ENCODE results near the gene PRUNE2. TPM values are rescaled to one million over a fixed set of nuclear protein-coding genes. Genes with fewer than 3 reads are reported as not detected.

PRUNE2 gene
- total and polyA plus RNA-seq, 9 of the 15 experiments (the other 6 are each of a cell fraction or from before 2014, with no cell fraction given), result 0.05 to 0.45 (median 0.18) TPM; not detected in 1

DNA sequence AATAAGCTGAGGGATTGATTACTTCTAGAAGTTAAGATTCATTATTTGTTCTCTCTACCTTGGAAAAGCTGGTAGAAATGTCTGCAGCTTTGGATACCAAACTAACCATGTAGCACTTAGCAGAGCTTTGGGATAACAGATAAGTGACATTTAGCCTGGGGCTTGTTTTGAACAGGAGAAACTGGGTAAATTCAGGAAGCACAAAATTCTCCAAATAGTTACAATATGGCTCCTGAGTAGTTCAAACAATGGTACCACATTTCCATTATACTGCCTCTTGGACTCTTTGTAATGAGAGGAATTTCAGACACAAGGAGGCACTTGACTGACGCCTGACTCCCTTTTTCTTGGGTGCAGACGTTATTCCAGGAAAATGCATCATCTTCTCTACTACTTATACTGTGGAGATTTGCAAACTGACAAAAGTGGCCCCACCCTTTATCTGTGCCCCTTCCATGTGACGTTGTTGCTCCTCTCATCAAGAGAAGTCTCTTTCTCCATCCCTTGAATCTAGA, 22.5 kb downstream of the PRUNE2 start (continued):
- TF ChIP-seq, protein P1, sequence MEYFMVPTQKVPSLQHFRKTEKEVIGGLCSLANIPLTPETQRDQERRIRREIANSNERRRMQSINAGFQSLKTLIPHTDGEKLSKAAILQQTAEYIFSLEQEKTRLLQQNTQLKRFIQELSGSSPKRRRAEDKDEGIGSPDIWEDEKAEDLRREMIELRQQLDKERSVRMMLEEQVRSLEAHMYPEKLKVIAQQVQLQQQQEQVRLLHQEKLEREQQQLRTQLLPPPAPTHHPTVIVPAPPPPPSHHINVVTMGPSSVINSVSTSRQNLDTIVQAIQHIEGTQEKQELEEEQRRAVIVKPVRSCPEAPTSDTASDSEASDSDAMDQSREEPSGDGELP (CRISPR knock-in tag; IDR thresholded peaks at IDR 0.05; ENCODE audit: borderline replicate concordance), result no peak
- no peak for TF ChIP-seq ZNF764 (CRISPR knock-in tag; IDR thresholded peaks at IDR 0.05; ENCODE audit: low read depth)
- TF ChIP-seq TAF1 (IDR thresholded peaks at IDR 0.05; ENCODE audit: control insufficient read depth, extremely low read depth, insufficient read depth, low read length, severe bottlenecking), result no peak

DNA sequence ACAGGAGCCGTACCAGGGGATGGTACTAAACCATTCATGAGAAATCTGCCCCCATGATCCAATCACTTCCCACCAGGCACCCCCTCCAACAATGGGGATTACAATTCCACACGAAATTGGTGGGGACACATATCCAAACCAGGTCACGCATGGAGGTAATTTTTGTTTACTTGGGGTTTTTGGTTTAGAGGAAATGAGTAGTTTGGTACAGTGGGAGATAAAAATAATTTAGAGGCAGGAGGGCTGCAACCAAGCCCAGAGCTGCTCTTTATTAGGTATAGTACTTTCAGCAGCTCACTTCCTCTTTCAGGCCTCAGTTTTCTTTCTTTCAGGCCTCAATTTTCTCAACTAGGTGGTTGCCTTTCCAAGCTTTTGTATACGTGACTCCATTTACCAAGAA, 23.2 kb downstream of the PRUNE2 start:
- in situ Hi-C loops (cut with MboI), result no loop called here
- TF ChIP-seq SPI1 (IDR thresholded peaks at IDR 0.05; ENCODE audit: borderline replicate concordance, low read depth, low read length) (peak; percentile 44; the same call in 1 of the 2 replicates), ZSCAN29 (IDR thresholded peaks at IDR 0.05) (no peak), ZNF766 (CRISPR knock-in tag; conservative IDR thresholded peaks at IDR 0.05) (no peak), ETV6 (IDR thresholded peaks at IDR 0.05; ENCODE audit: borderline replicate concordance in 1 of 2, low read depth in 2 of 2, low read length in 1 of 2) (no peak), ETV6 (CRISPR knock-in tag; IDR thresholded peaks at IDR 0.05; ENCODE audit: borderline replicate concordance) (no peak)
- ChIA-PET CTCF (ENCODE audit: low intra/inter-chr PET ratio) (no interaction called here), POLR2A (no interaction called here)
- no peaks in the 10 kb centered on the region for H3K4me1 ChIP-seq (replicated peaks in 1 of 2; ENCODE audit: control insufficient read depth in 2 of 2, insufficient read depth in 2 of 2, low read length in 2 of 2)
- DNase-seq (ENCODE audit: extremely low read depth in 1 of 4, low spot score in 3 of 4), result no peak
- H3K9ac ChIP-seq (ENCODE audit: insufficient read depth in 1 of 2, low read depth in 2 of 2, low read length in 2 of 2), result no peak overlapping the region
- H3K9me1 ChIP-seq (ENCODE audit: control insufficient read depth, insufficient read depth, low read length), result no peaks in the 10 kb centered on the region
- intact Hi-C loops (cut with micrococcal nuclease), result loop anchor here (10.0 kb wide), 1 partner anchor 58 kb away; no protein-coding TSS in a partner anchor
- no peaks in the 10 kb centered on the region for H3K79me2 ChIP-seq (ENCODE audit: control insufficient read depth, insufficient read depth, low read length)
- no peaks in the 10 kb centered on the region for H3K36me3 ChIP-seq (ENCODE audit: control insufficient read depth, insufficient read depth, low read length)
- WGBS (ENCODE audit: insufficient coverage, low coverage, missing lambda C conversion rate), result 4% methylated on average over 3 of the region's 4 CpGs
- H3K4me2 ChIP-seq (ENCODE audit: insufficient read depth, low read length), result no peak overlapping the region
- H4K20me1 ChIP-seq (replicated peaks; ENCODE audit: control insufficient read depth, insufficient read depth, low read length), result no peaks in the 10 kb centered on the region
- H2AFZ ChIP-seq (ENCODE audit: low read depth, low read length), result no peak overlapping the region
- no peaks in the 10 kb centered on the region for H3K27me3 ChIP-seq (ENCODE audit: control insufficient read depth in 2 of 2, insufficient read depth in 2 of 2, low read length in 2 of 2)
- no TSS peak for BruUV-seq (replicated peaks)
- H3K4me3 ChIP-seq, result no peak overlapping the region
- no peak for FAIRE-seq
- no peak for ATAC-seq
- no peaks in the 10 kb centered on the region for H3K9me3 ChIP-seq (replicated peaks; ENCODE audit: control insufficient read depth, insufficient read depth, low read depth, low read length)
- no peak overlapping the region for H3K27ac ChIP-seq (ENCODE audit: extremely low read depth, low read depth, low read length)

Data from K562 (cell line).